Stimulated activated naive CD8-positive, alpha-beta T cell treated with anti-CD3 and anti-CD28 coated beads, Interleukin-15, Interleukin-2, amounts not matched to agents 100 ng/mL and 50 ng/mL, for 24 hours (primary cell): ENCODE results near the gene ATP10A.

Experiments used
- H3K27ac Mint-ChIP-seq: one replicate; pipeline ENCODE4 v1.8.0; 2021; ENCODE audit warnings: mild to moderate bottlenecking, mixed read lengths
- H3K27me3 Mint-ChIP-seq: one replicate; pipeline ENCODE4 v1.8.0; 2021; ENCODE audit warnings: mixed read lengths
- H3K36me3 Mint-ChIP-seq: one replicate; pipeline ENCODE4 v1.8.0; 2021; ENCODE audit warnings: low read depth, mixed read lengths
- H3K4me1 Mint-ChIP-seq: one replicate; pipeline ENCODE4 v1.8.0; 2021; ENCODE audit warnings: low read depth, mixed read lengths
- H3K4me3 Mint-ChIP-seq: one replicate; pipeline ENCODE4 v1.8.0; 2021; ENCODE audit warnings: mild to moderate bottlenecking, mixed read lengths
- H3K9me3 Mint-ChIP-seq: one replicate; pipeline ENCODE4 v1.8.0; 2021; ENCODE audit warnings: mixed read lengths

Gene ATP10A

GRCh38 chr15:25677719-25678499 is 185.2 kb downstream of the ATP10A start:
- H3K27me3 Mint-ChIP-seq: no peaks in the 10 kb centered on the region
- no peaks in the 10 kb centered on the region for H3K9me3 Mint-ChIP-seq
- peaks cover 27% of the 10 kb centered on the region for H3K36me3 Mint-ChIP-seq
- H3K27ac Mint-ChIP-seq: no peak overlapping the region
- H3K4me1 Mint-ChIP-seq: no peaks in the 10 kb centered on the region
- no peak overlapping the region for H3K4me3 Mint-ChIP-seq

- peaks cover 6% of the 10 kb centered on the region for H3K27me3 Mint-ChIP-seq
- H3K4me1 Mint-ChIP-seq: peaks cover 4% of the 10 kb centered on the region
- H3K9me3 Mint-ChIP-seq: no peaks in the 10 kb centered on the region
- H3K27ac Mint-ChIP-seq: no peak overlapping the region
- peaks cover 17% of the 10 kb centered on the region for H3K36me3 Mint-ChIP-seq
- no peak overlapping the region for H3K4me3 Mint-ChIP-seq
Observed at GRCh38 chr15:25676070-25676469, 187.1 kb downstream of the ATP10A start.

- Mint-ChIP-seq H3K27me3 (peaks cover 12% of the 10 kb centered on the region), H3K4me3 (no peak overlapping the region), H3K27ac (no peak overlapping the region), H3K36me3 (peaks cover 11% of the 10 kb centered on the region), H3K4me1 (peaks cover 4% of the 10 kb centered on the region), H3K9me3 (no peaks in the 10 kb centered on the region)
Observed at GRCh38 chr15:25675396-25675795, 187.7 kb downstream of the ATP10A start.

GRCh38 chr15:25674913-25675312 is 188.2 kb downstream of the ATP10A start:
- Mint-ChIP-seq H3K27me3 (peaks cover 16% of the 10 kb centered on the region), H3K36me3 (peaks cover 6% of the 10 kb centered on the region), H3K4me1 (peaks cover 4% of the 10 kb centered on the region), H3K4me3 (no peak overlapping the region), H3K9me3 (no peaks in the 10 kb centered on the region), H3K27ac (no peak overlapping the region)

GRCh38 chr15:25673972-25674371 is 189.2 kb downstream of the ATP10A start:
- Mint-ChIP-seq H3K36me3 (peaks cover 3% of the 10 kb centered on the region), H3K4me3 (no peak overlapping the region), H3K27me3 (peaks cover 22% of the 10 kb centered on the region), H3K27ac (no peak overlapping the region), H3K9me3 (no peaks in the 10 kb centered on the region), H3K4me1 (peaks cover 4% of the 10 kb centered on the region)

- Mint-ChIP-seq H3K27me3 (peaks cover 27% of the 10 kb centered on the region), H3K36me3 (no peaks in the 10 kb centered on the region), H3K4me3 (no peak overlapping the region), H3K9me3 (no peaks in the 10 kb centered on the region), H3K27ac (no peak overlapping the region), H3K4me1 (peaks cover 4% of the 10 kb centered on the region)
Observed at GRCh38 chr15:25673351-25673750, 189.8 kb downstream of the ATP10A start.

- Mint-ChIP-seq H3K4me3 (no peak overlapping the region), H3K9me3 (no peaks in the 10 kb centered on the region), H3K27me3 (peaks cover 27% of the 10 kb centered on the region), H3K36me3 (no peaks in the 10 kb centered on the region), H3K4me1 (peaks cover 4% of the 10 kb centered on the region), H3K27ac (no peak overlapping the region)
Observed at GRCh38 chr15:25671132-25671531, 192.0 kb downstream of the ATP10A start.

- H3K36me3 Mint-ChIP-seq: no peaks in the 10 kb centered on the region
- H3K4me3 Mint-ChIP-seq: no peak overlapping the region
- H3K4me1 Mint-ChIP-seq: peaks cover 4% of the 10 kb centered on the region
- H3K27ac Mint-ChIP-seq: no peak overlapping the region
- peaks cover 30% of the 10 kb centered on the region for H3K27me3 Mint-ChIP-seq
- H3K9me3 Mint-ChIP-seq: no peaks in the 10 kb centered on the region
Observed at GRCh38 chr15:25670621-25671020, 192.5 kb downstream of the ATP10A start.

GRCh38 chr15:25670025-25670554 is 193.0 kb downstream of the ATP10A start:
- no peak overlapping the region for H3K4me3 Mint-ChIP-seq
- no peak overlapping the region for H3K27ac Mint-ChIP-seq
- H3K27me3 Mint-ChIP-seq: peaks cover 31% of the 10 kb centered on the region
- no peaks in the 10 kb centered on the region for H3K36me3 Mint-ChIP-seq
- H3K4me1 Mint-ChIP-seq: peaks cover 4% of the 10 kb centered on the region
- H3K9me3 Mint-ChIP-seq: no peaks in the 10 kb centered on the region

- Mint-ChIP-seq H3K4me3 (no peak overlapping the region), H3K9me3 (no peaks in the 10 kb centered on the region), H3K27ac (no peak overlapping the region), H3K36me3 (no peaks in the 10 kb centered on the region), H3K4me1 (peaks cover 4% of the 10 kb centered on the region), H3K27me3 (peaks cover 35% of the 10 kb centered on the region)
Observed at GRCh38 chr15:25668901-25669300, 194.2 kb downstream of the ATP10A start.

- no peak overlapping the region for H3K27ac Mint-ChIP-seq
- H3K4me3 Mint-ChIP-seq: no peak overlapping the region
- no peaks in the 10 kb centered on the region for H3K36me3 Mint-ChIP-seq
- H3K27me3 Mint-ChIP-seq: peaks cover 35% of the 10 kb centered on the region
- peaks cover 4% of the 10 kb centered on the region for H3K4me1 Mint-ChIP-seq
- H3K9me3 Mint-ChIP-seq: no peaks in the 10 kb centered on the region
Observed at GRCh38 chr15:25668236-25668795, 194.8 kb downstream of the ATP10A start.

- Mint-ChIP-seq H3K9me3 (no peaks in the 10 kb centered on the region), H3K27me3 (peaks cover 35% of the 10 kb centered on the region), H3K4me3 (no peak overlapping the region), H3K36me3 (no peaks in the 10 kb centered on the region), H3K4me1 (peaks cover 4% of the 10 kb centered on the region), H3K27ac (no peak overlapping the region)
Observed at GRCh38 chr15:25667829-25668228, 195.3 kb downstream of the ATP10A start.

GRCh38 chr15:25665913-25666312 is 197.2 kb downstream of the ATP10A start:
- Mint-ChIP-seq H3K27me3 (peaks cover 28% of the 10 kb centered on the region), H3K9me3 (no peaks in the 10 kb centered on the region), H3K4me3 (no peak overlapping the region), H3K36me3 (no peaks in the 10 kb centered on the region), H3K4me1 (no peaks in the 10 kb centered on the region), H3K27ac (no peak overlapping the region)

GRCh38 chr15:25664761-25665160 is 198.4 kb downstream of the ATP10A start:
- no peaks in the 10 kb centered on the region for H3K9me3 Mint-ChIP-seq
- H3K4me1 Mint-ChIP-seq: no peaks in the 10 kb centered on the region
- no peak overlapping the region for H3K4me3 Mint-ChIP-seq
- peaks cover 17% of the 10 kb centered on the region for H3K27me3 Mint-ChIP-seq
- no peaks in the 10 kb centered on the region for H3K36me3 Mint-ChIP-seq
- no peak overlapping the region for H3K27ac Mint-ChIP-seq

- H3K4me3 Mint-ChIP-seq: no peak overlapping the region
- H3K27me3 Mint-ChIP-seq: peaks cover 8% of the 10 kb centered on the region
Observed at GRCh38 chr15:25663515-25663914, 199.6 kb downstream of the ATP10A start.

More at GRCh38 chr15:25663515-25663914, 199.6 kb downstream of the ATP10A start:
- Mint-ChIP-seq H3K9me3 (no peaks in the 10 kb centered on the region), H3K27ac (no peak overlapping the region), H3K4me1 (no peaks in the 10 kb centered on the region), H3K36me3 (no peaks in the 10 kb centered on the region)
